Breast epithelium (tissue), 4 donors: ENCODE results near the gene DCUN1D1. TPM values are rescaled to one million over a fixed set of nuclear protein-coding genes. Genes with fewer than 3 reads are reported as not detected.

Experiments
- DNase-seq, 2 donors: peaks; one replicate each; pipeline ENCODE4 v3.0.0-alpha.2; 2019; ENCODE audit warnings: low spot score in 2 of 2
- H3K27ac ChIP-seq, 2 donors: fragments of 200-600 bp; sonication (generic) in 1 of 2; one replicate each; pipeline ENCODE4 v1.5.1; 2016 to 2019; ENCODE audit warnings: mild to moderate bottlenecking in 1 of 2
- H3K27me3 ChIP-seq, 2 donors: fragments of 200-600 bp; sonication (generic) in 1 of 2; one replicate each; pipeline versions ENCODE4 v1.5.1 to v1.6.0; 2017 to 2019; ENCODE audit warnings: control low read depth in 1 of 2, mild to moderate bottlenecking in 1 of 2
- H3K36me3 ChIP-seq: fragments of 200-600 bp; one replicate; pipeline ENCODE4 v1.5.1; 2019
- H3K4me1 ChIP-seq, 2 donors: fragments of 200-600 bp; sonication (generic); one replicate each; pipeline ENCODE4 v1.5.1; 2016 to 2019; ENCODE audit warnings: control low read depth in 1 of 2
- H3K4me3 ChIP-seq, 3 donors: fragments of 200-600 bp; sonication (generic); 1 replicate in 2 of 3; 2 replicates in 1 of 3; pipeline ENCODE4 v1.5.1; 2016 to 2019; ENCODE audit warnings: mild to moderate bottlenecking in 3 of 3, moderate library complexity in 2 of 3
- H3K9me3 ChIP-seq, 2 donors: fragments of 200-600 bp; sonication (generic) in 1 of 2; one replicate each; pipeline ENCODE4 v1.5.1; 2016 to 2019; ENCODE audit warnings: control low read depth in 1 of 2
- POLR2A ChIP-seq: fragments of 450-650 bp; IDR thresholded peaks from one replicate; pipeline ENCODE4 v1.6.1; 2016; ENCODE audit warnings: antibody characterized with exemption, mild to moderate bottlenecking, moderate library complexity
- POLR2AphosphoS5 ChIP-seq, 3 donors: sonication (generic); formaldehyde crosslinking; IDR thresholded peaks; one replicate each; pipeline ENCODE4 v1.6.1; 2017; ENCODE audit warnings: antibody characterized with exemption in 3 of 3
- intact Hi-C: fragments of 100-400 bp; cut with DNase I; formaldehyde crosslinking; loops from one replicate; pipeline ENCODE4 v1.15.1; 2023; ENCODE audit warnings: low total_unique reads
- total RNA-seq, 3 donors: library from RNA; depleted of rRNA; stranded (reverse); fragments of >200 nt; gene quantifications; one replicate each; pipeline ENCODE4 v1.1.0, GENCODE V29; 2016
- TF ChIP-seq, protein P1 (sequence below), 3 donors: fragments of 450-650 bp; IDR thresholded peaks; one replicate each; pipeline ENCODE4 v1.5.1; 2016 to 2017; ENCODE audit warnings: antibody characterized with exemption in 3 of 3, mild to moderate bottlenecking in 3 of 3, moderate library complexity in 3 of 3

DCUN1D1 gene
- total RNA-seq, 3 donors from 2014 or later = 24.9 to 55.5 (median 32.1) TPM

DNA sequence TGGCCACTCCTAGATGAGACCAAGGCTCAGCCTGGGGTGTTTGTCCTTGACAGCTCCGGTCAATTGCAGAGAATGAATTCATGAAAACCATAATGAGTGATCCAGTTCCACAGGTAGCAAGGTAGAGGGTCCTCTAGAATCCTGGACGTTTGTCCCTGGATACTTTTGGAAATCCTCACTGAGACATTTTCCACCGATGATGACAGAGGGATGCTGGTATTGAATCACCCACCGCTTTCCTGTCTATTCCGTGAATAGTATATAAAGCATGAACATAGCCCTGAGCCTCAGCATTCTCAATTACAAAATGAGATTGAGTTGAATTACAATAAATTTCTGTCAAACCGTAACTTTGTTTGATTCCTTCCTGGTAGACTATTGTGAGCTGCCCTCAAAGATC is 5.7 kb upstream of the DCUN1D1 start:
- DNase-seq = no peak
- Histone ChIP-seq H3K4me3 (no peak overlapping the region), H3K9me3 (no peaks in the 10 kb centered on the region), H3K36me3 (no peaks in the 10 kb centered on the region), H3K4me1 (no peaks in the 10 kb centered on the region), H3K27me3 (no peaks in the 10 kb centered on the region), H3K27ac (no peak overlapping the region)
- no peak for TF ChIP-seq POLR2A
- TF ChIP-seq, protein P1, sequence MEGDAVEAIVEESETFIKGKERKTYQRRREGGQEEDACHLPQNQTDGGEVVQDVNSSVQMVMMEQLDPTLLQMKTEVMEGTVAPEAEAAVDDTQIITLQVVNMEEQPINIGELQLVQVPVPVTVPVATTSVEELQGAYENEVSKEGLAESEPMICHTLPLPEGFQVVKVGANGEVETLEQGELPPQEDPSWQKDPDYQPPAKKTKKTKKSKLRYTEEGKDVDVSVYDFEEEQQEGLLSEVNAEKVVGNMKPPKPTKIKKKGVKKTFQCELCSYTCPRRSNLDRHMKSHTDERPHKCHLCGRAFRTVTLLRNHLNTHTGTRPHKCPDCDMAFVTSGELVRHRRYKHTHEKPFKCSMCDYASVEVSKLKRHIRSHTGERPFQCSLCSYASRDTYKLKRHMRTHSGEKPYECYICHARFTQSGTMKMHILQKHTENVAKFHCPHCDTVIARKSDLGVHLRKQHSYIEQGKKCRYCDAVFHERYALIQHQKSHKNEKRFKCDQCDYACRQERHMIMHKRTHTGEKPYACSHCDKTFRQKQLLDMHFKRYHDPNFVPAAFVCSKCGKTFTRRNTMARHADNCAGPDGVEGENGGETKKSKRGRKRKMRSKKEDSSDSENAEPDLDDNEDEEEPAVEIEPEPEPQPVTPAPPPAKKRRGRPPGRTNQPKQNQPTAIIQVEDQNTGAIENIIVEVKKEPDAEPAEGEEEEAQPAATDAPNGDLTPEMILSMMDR (IDR thresholded peaks at IDR 0.05) = no peak
- no peak for TF ChIP-seq POLR2AphosphoS5 (IDR thresholded peaks at IDR 0.05)
- intact Hi-C loops = no loop called here

DNA sequence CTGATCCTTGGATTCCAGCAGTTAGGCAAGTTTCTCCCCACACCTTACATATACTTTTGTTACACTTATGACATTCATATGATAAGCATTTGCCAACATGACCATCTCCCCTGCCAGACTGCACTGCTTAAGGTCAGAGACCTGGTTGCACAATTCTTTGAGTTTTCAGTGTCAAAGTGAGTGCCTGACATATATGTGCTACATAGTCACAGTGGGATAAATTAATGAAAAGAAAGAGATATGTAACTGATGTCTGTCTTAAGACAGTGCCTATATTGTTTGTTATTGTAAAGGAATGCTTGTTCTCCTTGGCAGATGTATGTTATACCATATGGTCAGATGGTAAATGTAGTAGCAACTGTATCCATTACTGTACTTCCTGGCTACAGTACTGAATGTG is 3.5 kb upstream of the DCUN1D1 start:
- intact Hi-C loops = no loop called here
- TF ChIP-seq POLR2AphosphoS5 (IDR thresholded peaks at IDR 0.05) (no peak), POLR2A (no peak)
- TF ChIP-seq, protein P1 (IDR thresholded peaks at IDR 0.05) = no peak
- no peak overlapping the region for H3K27ac ChIP-seq

DNA sequence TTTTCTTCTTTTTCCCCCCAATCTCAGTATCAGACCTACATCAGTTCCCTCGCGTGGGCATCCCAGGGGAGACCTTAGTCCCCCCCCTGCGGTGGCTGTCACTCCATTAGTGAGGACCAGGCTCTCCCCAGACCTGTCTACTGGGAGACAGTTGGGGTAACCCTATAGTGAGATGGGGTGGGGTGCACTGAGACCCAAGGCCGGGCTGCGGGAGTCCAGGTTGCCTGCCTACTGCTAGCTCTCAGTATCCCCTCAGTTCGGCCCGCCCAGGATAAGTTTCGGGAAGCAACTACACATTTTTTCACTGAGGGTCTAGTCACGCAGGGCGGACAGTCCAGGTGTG is 671 bp upstream of the DCUN1D1 start:
- intact Hi-C loops = no loop called here
- DNase-seq = no peak
- peaks cover 2 to 3% of the 10 kb centered on the region in 2 donors for H3K4me1 ChIP-seq
- no peaks in the 10 kb centered on the region for H3K9me3 ChIP-seq
- TF ChIP-seq POLR2A (no peak), POLR2AphosphoS5 (IDR thresholded peaks at IDR 0.05) (no peak)
- TF ChIP-seq, protein P1 (IDR thresholded peaks at IDR 0.05) = no peak
- no peaks in the 10 kb centered on the region for H3K36me3 ChIP-seq
- peak overlapping the region; percentile 89 to 96 for H3K27ac ChIP-seq
- H3K4me3 ChIP-seq = peak overlapping the region; percentile 81 to 97 (median 95)
- no peaks in the 10 kb centered on the region for H3K27me3 ChIP-seq

More for the DNA sequence above, 3.5 kb upstream of the DCUN1D1 start:
- no peak overlapping the region for H3K4me3 ChIP-seq
- no peaks in the 10 kb centered on the region for H3K4me1 ChIP-seq
- H3K9me3 ChIP-seq = no peaks in the 10 kb centered on the region
- H3K36me3 ChIP-seq = no peaks in the 10 kb centered on the region
- no peak for DNase-seq
- H3K27me3 ChIP-seq = no peaks in the 10 kb centered on the region

DNA sequence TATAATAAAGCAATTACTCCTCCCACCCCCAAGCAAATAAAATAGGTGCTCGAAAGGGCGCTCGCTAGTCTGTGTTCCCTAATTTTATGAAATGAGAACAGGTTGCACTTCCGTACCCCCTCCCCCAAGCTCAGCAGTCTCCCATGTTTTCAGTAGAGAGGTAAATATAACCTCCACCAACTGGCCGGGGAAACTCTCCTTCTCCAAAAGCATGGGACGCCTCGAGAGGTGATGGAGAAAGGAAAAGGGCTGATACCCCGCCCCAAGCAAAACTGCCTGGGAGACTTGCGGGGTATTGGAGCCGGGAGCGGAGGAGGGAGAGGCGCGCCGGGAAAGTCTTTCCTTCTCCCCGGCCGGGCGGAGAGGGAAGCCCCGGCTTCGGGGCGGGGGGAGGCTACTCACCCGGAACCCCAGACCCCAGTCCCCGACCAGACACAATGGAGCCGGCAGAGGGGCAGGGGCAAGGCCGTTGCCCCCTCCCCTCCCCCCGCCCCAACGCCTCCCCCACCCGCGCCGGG is 605 bp downstream of the DCUN1D1 start:
- H3K4me1 ChIP-seq = peaks cover 2 to 3% of the 10 kb centered on the region in 2 donors
- TF ChIP-seq, protein P1 (IDR thresholded peaks at IDR 0.05) = no peak
- H3K27me3 ChIP-seq = no peaks in the 10 kb centered on the region
- no peaks in the 10 kb centered on the region for H3K9me3 ChIP-seq
- DNase-seq = no peak
- H3K36me3 ChIP-seq = no peaks in the 10 kb centered on the region
- peak overlapping the region; percentile 81 to 97 (median 95) for H3K4me3 ChIP-seq
- H3K27ac ChIP-seq = peak overlapping the region; percentile 89 to 96
- intact Hi-C loops = loop anchor here (5.0 kb wide), 1 partner anchor 813 kb away; no protein-coding TSS in a partner anchor

DNA sequence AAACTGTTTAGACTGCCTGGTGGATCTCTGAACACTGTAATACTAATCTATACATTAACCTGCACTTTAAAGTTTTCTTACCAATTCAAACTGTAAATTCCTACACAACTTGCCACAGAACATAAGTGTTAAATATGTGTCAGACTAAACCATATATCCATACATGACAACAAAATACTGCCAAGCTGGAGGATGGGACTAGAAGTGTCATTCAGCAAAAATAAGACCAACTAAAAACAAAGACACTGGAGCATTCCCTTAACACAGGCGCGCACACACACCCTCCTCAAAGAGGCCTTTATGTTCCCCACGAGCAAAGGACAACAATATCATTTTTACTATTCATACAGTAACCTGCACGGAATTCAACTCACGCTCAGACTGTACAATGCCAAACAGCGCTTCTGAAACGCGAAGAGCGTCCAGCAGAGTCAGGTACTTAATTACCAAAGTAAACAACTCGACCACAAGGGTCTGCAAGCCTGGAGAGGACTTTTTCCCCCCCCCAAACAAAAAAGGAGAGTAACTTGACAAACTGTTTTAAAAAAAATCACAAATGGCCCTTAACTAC is 1.1 kb downstream of the DCUN1D1 start:
- no peaks in the 10 kb centered on the region for H3K9me3 ChIP-seq
- intact Hi-C loops = loop anchor here (5.0 kb wide), 1 partner anchor 813 kb away; no protein-coding TSS in a partner anchor
- peaks cover 2 to 3% of the 10 kb centered on the region in 2 donors for H3K4me1 ChIP-seq
- no peaks in the 10 kb centered on the region for H3K27me3 ChIP-seq
- TF ChIP-seq, protein P1 (IDR thresholded peaks at IDR 0.05) = no peak
- TF ChIP-seq POLR2A (no peak), POLR2AphosphoS5 (IDR thresholded peaks at IDR 0.05) (no peak)
- peak overlapping the region; percentile 81 to 97 (median 95) for H3K4me3 ChIP-seq
- no peak for DNase-seq
- no peaks in the 10 kb centered on the region for H3K36me3 ChIP-seq
- H3K27ac ChIP-seq = peak overlapping the region in 1 of 2 donors; percentile 89
